ENCODE results near the gene DLGAP1. TPM values are rescaled to one million over a fixed set of nuclear protein-coding genes. Genes with fewer than 3 reads are reported as not detected.
A peak's percentile ranks its signal among the peaks of the same experiment; 100 is the strongest.

Gene DLGAP1
- total and polyA plus RNA-seq, 4 donors = 0.06 to 1.2 (median 0.17) TPM; not detected in 1

DNA sequence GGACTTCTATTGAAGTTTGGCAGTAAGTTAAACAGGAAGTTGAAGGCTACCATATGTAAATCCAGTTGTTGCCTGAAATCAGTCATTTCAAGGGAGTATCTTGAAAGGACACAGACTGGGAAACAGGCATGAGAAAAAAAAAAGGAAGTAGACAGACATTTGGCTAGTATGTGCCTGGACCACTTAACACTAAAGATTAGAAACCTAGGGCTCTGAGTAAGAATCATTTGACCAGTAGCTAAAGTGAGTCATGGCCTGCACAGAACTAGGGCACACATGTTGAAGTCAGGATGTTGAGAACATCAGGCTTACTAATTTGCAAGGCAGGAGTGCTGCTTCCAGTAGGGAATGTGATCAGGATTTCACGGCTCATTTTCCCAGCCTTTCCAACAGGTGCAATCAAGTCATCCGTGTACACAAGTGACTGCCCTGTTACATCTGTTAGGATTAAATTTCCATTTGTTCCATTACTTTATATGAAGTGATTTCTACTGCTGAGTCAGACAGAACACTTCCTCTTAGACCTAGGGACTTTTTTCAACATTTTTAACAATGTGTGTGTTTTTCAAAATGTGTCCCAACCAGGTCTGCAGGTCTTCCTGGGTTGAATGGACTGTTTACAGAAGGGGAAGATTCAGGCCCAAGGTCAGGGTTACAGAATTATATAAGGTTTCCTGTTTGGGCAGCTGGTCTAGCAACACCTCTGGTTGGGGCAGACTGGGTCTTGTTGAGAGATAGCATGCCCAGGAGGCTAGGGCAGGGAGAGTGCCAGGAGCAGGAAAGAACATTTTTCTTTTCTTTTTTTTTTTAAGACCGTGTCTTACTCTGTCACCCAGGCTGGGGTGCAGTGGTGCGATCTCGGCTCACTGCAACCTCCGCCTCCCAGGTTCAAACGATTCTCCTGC, 859.5 kb downstream of the DLGAP1 start:
- Histone ChIP-seq H3K36me3 (ENCODE audit: control insufficient read depth in 4 of 4, insufficient read depth in 3 of 4, low read depth in 1 of 4, low read length in 3 of 4) (no peaks in the 10 kb centered on the region), H3K9ac (ENCODE audit: low read depth in 1 of 2, low read length in 2 of 2) (peak overlapping the region; percentile 81 to 100), H3K27ac (ENCODE audit: low read depth in 1 of 2, low read length in 2 of 2) (peak overlapping the region; percentile 98 to 100), H3K4me1 (ENCODE audit: control insufficient read depth in 4 of 4, insufficient read depth in 4 of 4, low read length in 3 of 4) (peaks cover 9 to 43% (median 22%) of the 10 kb centered on the region in 4 donors), H3K4me3 (ENCODE audit: low read depth in 1 of 3, low read length in 3 of 3) (peak overlapping the region; percentile 45 to 81 (median 77)), H3K9me3 (ENCODE audit: control insufficient read depth in 4 of 4, low read length in 3 of 4) (no peaks in the 10 kb centered on the region), H3K27me3 (ENCODE audit: control insufficient read depth in 4 of 4, insufficient read depth in 4 of 4, low read length in 3 of 4) (no peaks in the 10 kb centered on the region)
- DNase-seq (ENCODE audit: low spot score) = no peak
- TF ChIP-seq, protein P1, sequence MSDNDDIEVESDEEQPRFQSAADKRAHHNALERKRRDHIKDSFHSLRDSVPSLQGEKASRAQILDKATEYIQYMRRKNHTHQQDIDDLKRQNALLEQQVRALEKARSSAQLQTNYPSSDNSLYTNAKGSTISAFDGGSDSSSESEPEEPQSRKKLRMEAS (IDR thresholded peaks at IDR 0.05) = no peak
- TF ChIP-seq NR2F2 (IDR thresholded peaks at IDR 0.05) (peak; percentile 70), EGR1 (IDR thresholded peaks at IDR 0.05; ENCODE audit: low read depth in 2 of 2) (no peak), HNF4G (IDR thresholded peaks at IDR 0.05) (no peak), FOXA1 (IDR thresholded peaks at IDR 0.05) (no peak), HNF4A (conservative IDR thresholded peaks at IDR 0.05) (peak; percentile 31 to 52), FOXA2 (IDR thresholded peaks at IDR 0.05) (peak; percentile 34), SP1 (IDR thresholded peaks at IDR 0.05) (peak; percentile 63), TAF1 (conservative IDR thresholded peaks at IDR 0.05) (no peak), YY1 (IDR thresholded peaks at IDR 0.05) (no peak), RAD21 (IDR thresholded peaks at IDR 0.05) (peak in 1 of 2 donors; percentile 28), JUND (IDR thresholded peaks at IDR 0.05) (peak; percentile 48 to 66), RXRA (IDR thresholded peaks at IDR 0.05) (peak; percentile 55 to 75), GABPA (IDR thresholded peaks at IDR 0.05 in 1 of 2, conservative IDR thresholded peaks at IDR 0.05 in 1 of 2) (no peak)
- TF ChIP-seq, protein P2, sequence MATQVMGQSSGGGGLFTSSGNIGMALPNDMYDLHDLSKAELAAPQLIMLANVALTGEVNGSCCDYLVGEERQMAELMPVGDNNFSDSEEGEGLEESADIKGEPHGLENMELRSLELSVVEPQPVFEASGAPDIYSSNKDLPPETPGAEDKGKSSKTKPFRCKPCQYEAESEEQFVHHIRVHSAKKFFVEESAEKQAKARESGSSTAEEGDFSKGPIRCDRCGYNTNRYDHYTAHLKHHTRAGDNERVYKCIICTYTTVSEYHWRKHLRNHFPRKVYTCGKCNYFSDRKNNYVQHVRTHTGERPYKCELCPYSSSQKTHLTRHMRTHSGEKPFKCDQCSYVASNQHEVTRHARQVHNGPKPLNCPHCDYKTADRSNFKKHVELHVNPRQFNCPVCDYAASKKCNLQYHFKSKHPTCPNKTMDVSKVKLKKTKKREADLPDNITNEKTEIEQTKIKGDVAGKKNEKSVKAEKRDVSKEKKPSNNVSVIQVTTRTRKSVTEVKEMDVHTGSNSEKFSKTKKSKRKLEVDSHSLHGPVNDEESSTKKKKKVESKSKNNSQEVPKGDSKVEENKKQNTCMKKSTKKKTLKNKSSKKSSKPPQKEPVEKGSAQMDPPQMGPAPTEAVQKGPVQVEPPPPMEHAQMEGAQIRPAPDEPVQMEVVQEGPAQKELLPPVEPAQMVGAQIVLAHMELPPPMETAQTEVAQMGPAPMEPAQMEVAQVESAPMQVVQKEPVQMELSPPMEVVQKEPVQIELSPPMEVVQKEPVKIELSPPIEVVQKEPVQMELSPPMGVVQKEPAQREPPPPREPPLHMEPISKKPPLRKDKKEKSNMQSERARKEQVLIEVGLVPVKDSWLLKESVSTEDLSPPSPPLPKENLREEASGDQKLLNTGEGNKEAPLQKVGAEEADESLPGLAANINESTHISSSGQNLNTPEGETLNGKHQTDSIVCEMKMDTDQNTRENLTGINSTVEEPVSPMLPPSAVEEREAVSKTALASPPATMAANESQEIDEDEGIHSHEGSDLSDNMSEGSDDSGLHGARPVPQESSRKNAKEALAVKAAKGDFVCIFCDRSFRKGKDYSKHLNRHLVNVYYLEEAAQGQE (IDR thresholded peaks at IDR 0.05) = no peak
- TF ChIP-seq, protein P3, sequence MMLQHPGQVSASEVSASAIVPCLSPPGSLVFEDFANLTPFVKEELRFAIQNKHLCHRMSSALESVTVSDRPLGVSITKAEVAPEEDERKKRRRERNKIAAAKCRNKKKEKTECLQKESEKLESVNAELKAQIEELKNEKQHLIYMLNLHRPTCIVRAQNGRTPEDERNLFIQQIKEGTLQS (IDR thresholded peaks at IDR 0.05) = no peak
- TF ChIP-seq, protein P4, sequence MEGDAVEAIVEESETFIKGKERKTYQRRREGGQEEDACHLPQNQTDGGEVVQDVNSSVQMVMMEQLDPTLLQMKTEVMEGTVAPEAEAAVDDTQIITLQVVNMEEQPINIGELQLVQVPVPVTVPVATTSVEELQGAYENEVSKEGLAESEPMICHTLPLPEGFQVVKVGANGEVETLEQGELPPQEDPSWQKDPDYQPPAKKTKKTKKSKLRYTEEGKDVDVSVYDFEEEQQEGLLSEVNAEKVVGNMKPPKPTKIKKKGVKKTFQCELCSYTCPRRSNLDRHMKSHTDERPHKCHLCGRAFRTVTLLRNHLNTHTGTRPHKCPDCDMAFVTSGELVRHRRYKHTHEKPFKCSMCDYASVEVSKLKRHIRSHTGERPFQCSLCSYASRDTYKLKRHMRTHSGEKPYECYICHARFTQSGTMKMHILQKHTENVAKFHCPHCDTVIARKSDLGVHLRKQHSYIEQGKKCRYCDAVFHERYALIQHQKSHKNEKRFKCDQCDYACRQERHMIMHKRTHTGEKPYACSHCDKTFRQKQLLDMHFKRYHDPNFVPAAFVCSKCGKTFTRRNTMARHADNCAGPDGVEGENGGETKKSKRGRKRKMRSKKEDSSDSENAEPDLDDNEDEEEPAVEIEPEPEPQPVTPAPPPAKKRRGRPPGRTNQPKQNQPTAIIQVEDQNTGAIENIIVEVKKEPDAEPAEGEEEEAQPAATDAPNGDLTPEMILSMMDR (IDR thresholded peaks at IDR 0.05; ENCODE audit: low read depth, low read length, missing input control) = no peak
- TF ChIP-seq, protein P5, sequence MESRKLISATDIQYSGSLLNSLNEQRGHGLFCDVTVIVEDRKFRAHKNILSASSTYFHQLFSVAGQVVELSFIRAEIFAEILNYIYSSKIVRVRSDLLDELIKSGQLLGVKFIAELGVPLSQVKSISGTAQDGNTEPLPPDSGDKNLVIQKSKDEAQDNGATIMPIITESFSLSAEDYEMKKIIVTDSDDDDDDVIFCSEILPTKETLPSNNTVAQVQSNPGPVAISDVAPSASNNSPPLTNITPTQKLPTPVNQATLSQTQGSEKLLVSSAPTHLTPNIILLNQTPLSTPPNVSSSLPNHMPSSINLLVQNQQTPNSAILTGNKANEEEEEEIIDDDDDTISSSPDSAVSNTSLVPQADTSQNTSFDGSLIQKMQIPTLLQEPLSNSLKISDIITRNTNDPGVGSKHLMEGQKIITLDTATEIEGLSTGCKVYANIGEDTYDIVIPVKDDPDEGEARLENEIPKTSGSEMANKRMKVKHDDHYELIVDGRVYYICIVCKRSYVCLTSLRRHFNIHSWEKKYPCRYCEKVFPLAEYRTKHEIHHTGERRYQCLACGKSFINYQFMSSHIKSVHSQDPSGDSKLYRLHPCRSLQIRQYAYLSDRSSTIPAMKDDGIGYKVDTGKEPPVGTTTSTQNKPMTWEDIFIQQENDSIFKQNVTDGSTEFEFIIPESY (IDR thresholded peaks at IDR 0.05) = no peak
- WGBS = 35% methylated on average over 7 of the region's 7 CpGs

Measured in liver (tissue), 9 donors.